Umbilical cord (tissue), 2 donors: ENCODE data around the gene PIK3C3. TPM values are rescaled to one million over a fixed set of nuclear protein-coding genes. Genes with fewer than 3 reads are reported as not detected.
"Not testable (repeated sequence)": the region's sequence is repeated elsewhere in the genome, so short reads cannot be mapped to it uniquely, and the experiment has no call there.

Experiments used
- DNase-seq: peaks from one replicate; pipeline ENCODE4 v3.0.0-alpha.2; 2015; ENCODE audit warnings: low spot score
- total RNA-seq: library from RNA; depleted of rRNA; stranded (reverse); fragments of >200 nt; gene quantifications from one replicate; pipeline ENCODE4 v1.2.3, GENCODE V29; 2014; ENCODE audit warnings: low replicate concordance; ENCODE audit not compliant: insufficient read depth

The PIK3C3 gene
- total RNA-seq, 1 donor from 2014 or later, result 83.8 TPM

GRCh38 chr18:41965634-41966255 is 10.7 kb downstream of the PIK3C3 start:
- DNase-seq, result no peak

DNA sequence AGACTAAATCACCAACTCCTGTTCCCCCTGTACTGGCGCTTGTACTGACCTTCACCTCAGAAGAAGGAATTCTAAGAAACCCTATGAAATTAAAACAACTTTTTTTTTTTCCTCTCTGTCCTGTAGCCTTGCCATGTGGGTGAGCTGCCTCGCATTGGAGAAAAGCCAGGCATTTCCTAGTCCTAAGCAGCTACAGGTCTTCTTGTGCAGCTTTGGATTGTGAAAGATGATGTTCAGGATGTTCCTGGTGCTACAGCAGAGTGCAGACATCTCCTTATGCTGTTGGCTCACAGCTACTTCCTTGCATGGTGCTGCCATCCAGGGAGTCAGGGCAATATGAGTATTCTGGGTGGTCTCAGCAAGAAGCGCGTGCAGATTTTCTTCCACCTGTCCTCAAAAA is 11.9 kb downstream of the PIK3C3 start:
- no peak for DNase-seq

DNA sequence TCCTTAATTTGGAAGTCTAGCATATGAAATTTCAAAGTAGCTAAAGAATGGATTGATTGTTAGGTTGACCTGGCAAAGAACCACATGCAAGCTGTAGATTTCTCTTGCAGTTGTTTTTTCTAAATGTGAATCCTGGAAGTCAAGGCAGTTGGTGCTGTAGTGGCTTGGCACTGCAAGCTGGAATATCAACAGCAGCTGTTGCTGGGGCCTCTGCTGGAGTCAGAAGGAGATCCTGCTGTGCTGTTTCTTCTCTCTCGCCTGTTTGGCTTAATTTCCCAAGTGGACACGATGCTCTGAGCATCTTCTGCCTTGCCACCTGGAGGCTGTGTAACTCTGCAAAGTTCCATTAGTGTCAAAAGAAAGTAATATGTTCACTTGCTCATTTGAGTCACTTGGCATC is 12.6 kb downstream of the PIK3C3 start:
- no peak for DNase-seq

DNA sequence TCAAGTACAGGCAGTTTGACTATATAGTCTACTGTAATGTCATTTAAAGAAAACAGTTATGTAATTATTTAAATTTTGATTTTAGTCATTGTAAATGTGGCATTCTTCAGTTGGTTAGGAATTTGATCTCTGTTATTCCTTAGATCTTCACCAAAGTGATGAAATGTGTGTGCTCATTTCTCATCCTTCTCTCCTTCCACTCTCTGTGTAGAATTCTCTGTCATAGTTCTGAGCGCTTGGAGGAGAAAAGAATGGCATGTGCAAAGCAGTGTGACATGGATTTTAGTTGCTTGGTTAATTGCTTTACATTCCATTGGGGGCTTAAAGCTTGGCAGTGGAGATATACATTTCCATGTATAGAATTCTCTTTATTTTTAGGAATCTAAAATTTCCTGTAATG is 14.8 kb downstream of the PIK3C3 start:
- no peak for DNase-seq

DNA sequence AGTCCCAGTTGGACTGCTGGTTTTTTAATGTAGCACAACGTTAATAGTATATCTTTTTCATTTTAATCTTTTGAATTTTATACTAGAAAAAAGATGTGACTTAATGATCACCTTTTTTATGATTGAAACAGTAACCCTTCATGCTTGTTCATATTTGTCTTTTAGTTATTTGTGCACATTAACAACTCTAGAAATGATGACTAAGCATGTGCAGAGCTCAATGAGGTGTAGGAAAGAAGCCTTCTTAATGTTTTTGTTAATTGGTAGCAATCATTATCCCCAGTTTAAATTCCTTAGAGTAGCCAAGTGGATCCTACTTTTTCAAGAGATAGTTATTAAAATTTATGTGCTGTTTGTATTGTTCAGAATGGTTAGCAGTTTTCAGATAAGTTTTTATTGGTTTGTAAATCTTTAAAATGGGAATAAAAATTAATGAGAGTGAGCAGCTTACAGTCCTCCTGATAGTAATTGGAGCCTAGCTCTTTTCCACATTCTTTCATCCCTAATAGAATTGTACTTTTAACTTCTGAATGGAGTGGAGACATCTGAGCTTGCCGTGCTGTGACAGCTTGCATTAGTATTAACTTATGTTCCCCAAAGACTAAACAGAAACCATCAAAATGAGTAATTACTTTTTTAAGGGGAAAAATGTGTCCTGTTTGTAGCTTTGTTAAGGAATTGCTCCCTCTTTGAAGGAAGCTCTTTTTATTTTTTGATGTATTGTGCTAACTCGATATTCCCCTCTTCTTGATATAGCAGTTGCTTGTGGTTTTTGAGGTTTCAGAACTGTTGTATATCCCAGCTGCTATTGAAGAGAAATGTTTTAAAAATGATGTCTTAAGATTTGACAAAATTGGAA is 17.3 kb downstream of the PIK3C3 start:
- DNase-seq, result no peak

DNA sequence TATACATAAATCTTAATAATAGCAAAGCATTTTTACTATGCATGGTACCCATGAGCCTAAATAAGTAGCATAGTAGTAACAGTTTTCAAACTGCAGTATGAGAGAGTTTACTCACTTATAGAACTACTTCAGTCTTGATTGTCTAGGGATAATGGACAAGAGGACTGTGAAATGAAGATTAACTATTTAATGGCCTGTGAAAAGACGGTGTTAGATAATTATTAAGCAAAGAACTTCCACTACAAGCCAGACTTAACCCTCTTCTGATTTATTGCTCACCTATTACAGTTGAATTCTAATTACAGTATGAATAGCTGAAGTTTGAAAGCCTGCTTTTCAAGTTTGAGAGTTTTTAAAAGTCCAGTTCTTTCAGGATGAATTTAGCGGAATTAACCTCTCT is 18.9 kb downstream of the PIK3C3 start:
- no peak for DNase-seq

DNA sequence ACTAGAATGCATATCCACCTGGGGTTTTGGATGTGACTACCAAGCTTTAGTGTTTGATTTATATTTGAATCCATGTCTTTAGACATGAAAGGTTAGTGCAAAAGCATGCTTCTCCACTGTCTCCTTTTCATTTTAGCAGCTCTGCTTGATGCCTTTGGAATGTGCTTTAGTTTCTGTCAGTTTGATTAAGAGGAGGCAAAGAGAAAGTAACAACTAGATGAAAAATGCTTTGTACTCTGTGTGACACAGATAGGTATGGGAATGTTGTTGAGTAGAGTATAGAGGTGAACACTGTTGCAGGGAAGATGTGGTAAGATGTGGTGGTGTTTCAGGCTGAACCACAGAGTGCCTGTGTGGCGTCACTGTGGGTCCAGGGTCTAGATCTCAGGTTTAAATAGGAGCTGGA is 19.8 kb downstream of the PIK3C3 start:
- peak; percentile 18 for DNase-seq

GRCh38 chr18:41975284-41975683 is 20.2 kb downstream of the PIK3C3 start:
- no peak for DNase-seq

DNA sequence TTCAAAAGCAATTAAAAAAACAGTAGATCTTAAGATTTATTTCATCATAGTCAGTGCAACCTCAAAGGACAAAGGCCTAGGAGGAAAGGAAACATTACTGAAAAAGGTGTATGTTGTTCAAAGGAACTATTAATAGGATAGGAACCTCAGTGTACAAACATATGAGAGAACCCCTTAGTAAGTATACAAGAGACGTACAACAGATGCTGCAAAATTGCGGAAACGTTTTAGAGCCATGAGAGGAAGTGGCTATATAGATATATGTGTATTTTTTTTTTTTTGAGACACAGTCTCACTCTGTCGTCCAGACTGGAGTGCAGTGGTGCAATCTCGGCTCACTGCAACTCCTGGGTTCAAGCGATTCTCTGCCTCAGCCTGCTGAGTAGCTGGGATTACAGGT is 22.2 kb downstream of the PIK3C3 start:
- no peak for DNase-seq

- no peak for DNase-seq
Observed at GRCh38 chr18:41982942-41983660, 28.1 kb downstream of the PIK3C3 start.

DNA sequence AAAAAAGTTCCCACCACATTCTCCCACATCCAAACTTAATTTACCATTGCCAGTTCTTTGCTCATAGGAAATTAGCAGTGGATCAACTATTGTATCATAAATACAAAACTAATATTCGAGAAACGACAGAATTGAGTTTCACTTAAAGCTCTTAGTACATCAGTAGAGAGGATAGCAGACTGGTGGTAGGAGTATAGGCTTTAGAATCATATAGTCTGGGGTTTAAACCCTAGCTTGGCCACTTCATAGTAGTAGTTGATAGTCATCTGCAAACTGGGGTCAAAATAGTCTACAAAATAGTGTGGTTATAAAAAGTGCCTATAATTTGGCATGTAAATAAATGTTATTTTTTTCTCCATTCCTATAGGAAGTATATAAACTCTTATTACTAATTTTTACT is 30.9 kb downstream of the PIK3C3 start:
- no peak for DNase-seq

GRCh38 chr18:41989508-41989907 is 34.5 kb downstream of the PIK3C3 start:
- no peak for DNase-seq

DNA sequence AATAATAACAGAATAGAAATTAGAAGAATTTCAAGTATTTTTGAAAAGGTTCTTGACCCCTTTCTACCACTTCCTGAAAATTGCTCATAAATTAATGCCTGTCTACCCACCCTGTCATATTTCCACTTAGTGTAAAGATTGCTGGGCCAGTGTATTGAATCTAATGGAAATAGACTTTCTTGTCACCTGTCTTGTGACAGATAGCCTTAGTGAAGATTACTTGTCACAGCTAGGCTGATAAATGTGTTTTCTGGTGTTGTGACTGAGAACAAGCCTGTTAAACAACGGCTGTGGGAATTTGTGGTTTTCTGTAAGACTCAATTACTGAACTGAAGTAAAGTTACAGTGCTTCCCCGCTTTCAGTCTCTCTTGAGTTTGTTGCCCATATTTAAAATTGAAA is 37.0 kb downstream of the PIK3C3 start:
- DNase-seq, result no peak

- no peak for DNase-seq
Observed at GRCh38 chr18:41992703-41993102, 37.7 kb downstream of the PIK3C3 start.

DNA sequence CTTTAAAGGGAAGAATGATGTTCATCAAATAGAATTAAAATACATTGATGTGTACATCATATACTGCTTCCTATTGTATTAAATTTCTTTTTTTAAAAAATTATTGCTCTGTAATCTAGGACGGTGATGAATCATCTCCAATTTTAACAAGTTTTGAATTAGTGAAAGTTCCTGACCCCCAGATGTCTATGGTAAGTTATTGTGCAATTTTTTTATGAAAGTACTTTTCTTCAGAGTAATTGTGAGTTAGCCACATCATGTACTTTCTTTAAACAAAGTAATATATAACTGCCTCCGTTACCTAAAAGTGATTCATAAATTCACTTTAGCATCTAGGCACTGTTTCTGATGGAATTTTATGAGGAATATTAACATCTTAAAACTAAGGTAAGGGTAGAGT is 38.1 kb downstream of the PIK3C3 start:
- DNase-seq, result no peak

DNA sequence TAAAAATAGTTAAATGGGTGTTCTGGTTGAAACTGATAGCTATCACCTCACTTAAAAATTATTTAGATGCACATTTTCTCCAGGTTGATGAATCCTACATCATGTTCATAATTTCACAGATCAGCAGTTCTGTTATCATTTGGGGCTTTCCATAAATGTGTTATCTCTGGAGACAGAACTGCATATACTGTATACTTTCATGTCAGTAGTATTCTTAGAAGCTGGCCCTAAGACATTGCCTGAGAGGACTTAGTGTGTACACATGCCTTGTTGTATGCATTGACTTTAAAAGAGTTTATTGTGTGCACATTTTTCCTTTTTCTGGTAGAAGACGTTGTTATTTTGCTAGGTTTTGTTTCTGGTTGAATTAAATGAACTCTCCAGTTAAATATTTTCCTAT is 41.0 kb downstream of the PIK3C3 start:
- DNase-seq, result no peak

DNA sequence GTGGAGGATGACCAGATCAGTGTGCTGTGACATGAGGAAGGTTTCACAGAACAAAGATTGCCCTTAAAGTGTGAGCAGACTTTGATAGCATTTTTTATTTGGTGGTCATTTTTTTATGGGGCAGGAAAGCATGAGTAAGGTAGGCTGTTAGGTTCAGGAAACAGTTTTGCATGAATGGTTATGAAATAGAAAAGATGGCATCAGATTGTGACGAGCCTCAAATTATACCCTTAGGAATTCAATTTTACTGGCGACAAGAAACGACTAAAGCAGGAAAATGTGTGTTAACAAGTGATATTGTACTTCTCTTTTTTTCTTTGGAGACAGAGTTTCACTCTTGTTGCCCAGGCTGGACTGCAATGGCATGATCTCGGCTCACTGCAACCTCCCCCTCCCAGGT is 44.7 kb downstream of the PIK3C3 start:
- no peak for DNase-seq

GRCh38 chr18:42001801-42002200 is 46.8 kb downstream of the PIK3C3 start:
- DNase-seq, result no peak

DNA sequence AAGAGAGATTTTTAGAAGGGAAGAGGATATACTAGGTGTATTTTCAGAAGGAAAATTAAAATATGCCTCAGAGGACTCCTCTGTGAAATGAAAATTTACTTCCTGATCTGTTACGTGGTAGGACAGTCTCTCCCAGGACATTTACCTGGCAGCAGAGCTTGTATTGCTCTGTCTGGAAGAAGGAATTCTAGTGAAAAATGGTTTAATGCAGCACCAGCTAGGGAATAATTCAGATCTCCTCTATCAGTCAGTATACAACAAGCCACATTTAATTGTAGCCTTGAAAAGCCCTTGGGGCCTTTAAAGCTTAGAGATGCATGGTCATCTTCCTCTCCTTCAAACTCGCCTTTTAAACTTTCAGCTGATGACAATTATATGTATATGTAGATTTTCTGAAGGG is 49.6 kb downstream of the PIK3C3 start:
- no peak for DNase-seq

GRCh38 chr18:42005782-42006181 is 50.7 kb downstream of the PIK3C3 start:
- DNase-seq, result no peak

DNA sequence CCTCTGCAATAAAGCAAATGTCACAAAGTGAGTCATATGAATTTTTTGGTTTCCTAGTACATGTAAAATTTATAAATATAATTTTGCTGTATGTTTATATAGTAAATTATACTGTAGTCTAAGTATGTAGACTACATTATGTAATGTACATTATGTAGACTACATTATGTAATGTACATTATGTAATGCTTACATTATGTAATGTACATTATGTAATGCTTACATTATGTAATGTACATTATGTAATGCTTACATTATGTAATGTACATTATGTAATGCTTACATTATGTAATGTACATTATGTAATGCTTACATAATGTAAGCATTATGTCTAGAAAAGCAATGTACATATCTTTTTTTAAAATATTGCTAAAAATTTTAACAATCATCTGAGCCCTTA is 54.4 kb downstream of the PIK3C3 start:
- DNase-seq, result not testable (repeated sequence)

- no peak for DNase-seq
Observed at GRCh38 chr18:42011053-42011452, 56.0 kb downstream of the PIK3C3 start.

- no peak for DNase-seq
Observed at GRCh38 chr18:42018831-42019230, 63.8 kb downstream of the PIK3C3 start.
